Keratinocyte (primary cell): ENCODE data around the gene SSPN.
"Not testable (repeated sequence)": the region's sequence is repeated elsewhere in the genome, so short reads cannot be mapped to it uniquely, and the experiment has no call there.

Experiments
- EZH2 ChIP-seq: IDR thresholded peaks from one replicate; pipeline ENCODE4 v1.6.1; 2012; ENCODE audit warnings: inconsistent platforms, mild to moderate bottlenecking, low read length, moderate library complexity
- TF ChIP-seq, protein P1 (sequence below), 3 experiments: IDR thresholded peaks in 1 of 3; conservative IDR thresholded peaks in 1 of 3; optimal IDR thresholded peaks in 1 of 3; 2 replicates in 2 of 3; 3 replicates in 1 of 3; pipeline versions ENCODE3 to v1.5.1; 2011; ENCODE audit warnings: low read length in 3 of 3, mild to moderate bottlenecking in 3 of 3, moderate library complexity in 2 of 3, control low read depth in 1 of 3, inconsistent platforms in 1 of 3; ENCODE audit not compliant: insufficient read depth in 2 of 3; ENCODE audit errors: extremely low read depth in 1 of 3

DNA sequence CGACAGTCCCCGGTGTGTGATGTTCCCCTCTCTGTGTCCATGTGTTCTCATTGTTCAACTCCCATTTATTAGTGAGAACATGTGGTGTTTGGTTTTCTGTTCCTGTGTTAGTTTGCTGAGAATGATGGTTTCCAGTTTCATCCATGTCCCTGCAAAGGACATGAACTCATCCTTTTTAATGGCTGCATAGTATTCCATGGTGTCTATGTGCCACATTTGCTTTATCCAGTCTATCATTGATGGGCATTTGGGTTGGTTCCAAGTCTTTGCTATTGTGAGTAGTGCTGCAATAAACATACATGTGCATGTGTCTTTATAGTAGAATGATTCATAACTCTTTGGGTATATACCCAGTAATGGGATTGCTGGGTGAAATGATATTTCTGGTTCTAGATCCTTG, 40.1 kb downstream of the SSPN start:
- TF ChIP-seq EZH2: not testable (repeated sequence)
- TF ChIP-seq, protein P1, sequence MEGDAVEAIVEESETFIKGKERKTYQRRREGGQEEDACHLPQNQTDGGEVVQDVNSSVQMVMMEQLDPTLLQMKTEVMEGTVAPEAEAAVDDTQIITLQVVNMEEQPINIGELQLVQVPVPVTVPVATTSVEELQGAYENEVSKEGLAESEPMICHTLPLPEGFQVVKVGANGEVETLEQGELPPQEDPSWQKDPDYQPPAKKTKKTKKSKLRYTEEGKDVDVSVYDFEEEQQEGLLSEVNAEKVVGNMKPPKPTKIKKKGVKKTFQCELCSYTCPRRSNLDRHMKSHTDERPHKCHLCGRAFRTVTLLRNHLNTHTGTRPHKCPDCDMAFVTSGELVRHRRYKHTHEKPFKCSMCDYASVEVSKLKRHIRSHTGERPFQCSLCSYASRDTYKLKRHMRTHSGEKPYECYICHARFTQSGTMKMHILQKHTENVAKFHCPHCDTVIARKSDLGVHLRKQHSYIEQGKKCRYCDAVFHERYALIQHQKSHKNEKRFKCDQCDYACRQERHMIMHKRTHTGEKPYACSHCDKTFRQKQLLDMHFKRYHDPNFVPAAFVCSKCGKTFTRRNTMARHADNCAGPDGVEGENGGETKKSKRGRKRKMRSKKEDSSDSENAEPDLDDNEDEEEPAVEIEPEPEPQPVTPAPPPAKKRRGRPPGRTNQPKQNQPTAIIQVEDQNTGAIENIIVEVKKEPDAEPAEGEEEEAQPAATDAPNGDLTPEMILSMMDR (optimal IDR thresholded peaks at IDR 0.05 in 1 of 3, IDR thresholded peaks at IDR 0.05 in 1 of 3, conservative IDR thresholded peaks at IDR 0.05 in 1 of 3; ENCODE audit: extremely low read depth in 1 of 3, insufficient read depth in 2 of 3, low read length in 3 of 3): not testable (repeated sequence)
